A549 (cell line): Measurements from ENCODE around the gene EPB41L5. TPM values are rescaled to one million over a fixed set of nuclear protein-coding genes. Genes with fewer than 3 reads are reported as not detected.

Source experiments
- ATAC-seq, 2 experiments: fragments of 200-7000 bp in 1 of 2; fragments of >200 bp in 1 of 2; cut with Nextera tagmentation in 1 of 2; cut with Tn5 transposase in 1 of 2; 3 replicates each; pipeline versions ENCODE4 v1.8.0 to v1.9.1; 2018 to 2020; ENCODE audit warnings: mild to moderate bottlenecking in 1 of 2, moderate library complexity in 1 of 2
- CTCF ChIA-PET: fragments of 300-600 bp; sonication (Branson Sonifier 250); formaldehyde crosslinking; extraction: SDS; loops from one replicate; lab custom pipeline; 2021; ENCODE audit warnings: antibody characterized with exemption, inconsistent platforms; lab: Yijun Ruan, JAX
- POLR2A ChIA-PET: fragments of 350-600 bp; formaldehyde crosslinking; extraction: SDS; loops from one replicate; lab custom pipeline; 2021; ENCODE audit warnings: antibody characterized with exemption, inconsistent platforms; lab: Yijun Ruan, JAX
- DNase-seq, 2 experiments: peaks; one replicate each; pipeline versions ENCODE4 v3.0.0 to v3.0.0-alpha.2; 2011 to 2016; ENCODE audit warnings: low read depth in 1 of 2, low spot score in 1 of 2
- FAIRE-seq: peaks from 2 replicates; lab custom pipeline; 2011; peaks lifted over from hg19 to GRCh38; lab: Jason Lieb, UNC
- H3K27ac ChIP-seq, 2 experiments: fragments of >200 bp; sonication (Bioruptor Twin); formaldehyde crosslinking; 3 replicates each; pipeline ENCODE4 v1.5.1; 2016 to 2017
- H3K4me1 ChIP-seq: fragments of >200 bp; sonication (Bioruptor Twin); formaldehyde crosslinking; 3 replicates; pipeline ENCODE4 v1.6.1; 2016
- H3K4me2 ChIP-seq: fragments of >200 bp; sonication (Bioruptor Twin); formaldehyde crosslinking; 3 replicates; pipeline ENCODE4 v1.6.1; 2016
- H3K4me3 ChIP-seq: fragments of >200 bp; sonication (Bioruptor Twin); formaldehyde crosslinking; 3 replicates; pipeline ENCODE4 v1.5.1; 2016
- H3K9me3 ChIP-seq: fragments of >200 bp; sonication (Bioruptor Twin); formaldehyde crosslinking; 3 replicates; pipeline ENCODE4 v1.6.1; 2016
- CHD2 ChIP-seq: fragments of 150-350 bp; IDR thresholded peaks from 2 replicates; pipeline ENCODE4 v1.6.1; 2014; ENCODE audit warnings: low read length; ENCODE audit not compliant: partially characterized antibody
- CTCF ChIP-seq: fragments of >200 bp; sonication (Bioruptor Twin); formaldehyde crosslinking; IDR thresholded peaks from 3 replicates; pipeline ENCODE4 v1.5.1; 2016
- EP300 ChIP-seq, 2 experiments: fragments of >200 bp; sonication (Bioruptor Twin); formaldehyde crosslinking; IDR thresholded peaks; 2 replicates in 1 of 2; 3 replicates in 1 of 2; pipeline ENCODE4 v1.6.1; 2016 to 2017
- GATA3 ChIP-seq: IDR thresholded peaks from 2 replicates; pipeline ENCODE4 v1.6.1; 2012; ENCODE audit warnings: borderline replicate concordance
- HOXB13 ChIP-seq: fragments of 250-450 bp; sonication (Bioruptor Pico); IDR thresholded peaks from 2 replicates; pipeline ENCODE4 v1.5.0; 2020; ENCODE audit warnings: low read depth, mild to moderate bottlenecking, moderate library complexity
- JUN ChIP-seq, 2 experiments: fragments of >200 bp; sonication (Bioruptor Twin); formaldehyde crosslinking; IDR thresholded peaks; 2 replicates in 1 of 2; 3 replicates in 1 of 2; pipeline ENCODE4 v1.6.1; 2016 to 2017
- JUNB ChIP-seq: fragments of >200 bp; sonication (Bioruptor Twin); formaldehyde crosslinking; IDR thresholded peaks from 2 replicates; pipeline ENCODE4 v1.6.1; 2016
- MAX ChIP-seq: IDR thresholded peaks from 2 replicates; pipeline ENCODE4 v1.6.1; 2012
- MAZ ChIP-seq: fragments of 150-350 bp; IDR thresholded peaks from 2 replicates; pipeline ENCODE4 v1.6.1; 2014; ENCODE audit warnings: antibody characterized with exemption, low read depth, low read length, borderline replicate concordance
- NPAS2 ChIP-seq: fragments of 250-450 bp; sonication (Bioruptor Pico); IDR thresholded peaks from 2 replicates; pipeline ENCODE4 v1.8.0; 2022; ENCODE audit warnings: mild to moderate bottlenecking, moderate library complexity, borderline replicate concordance
- RARB ChIP-seq: fragments of 250-450 bp; sonication (Bioruptor Pico); IDR thresholded peaks from 2 replicates; pipeline ENCODE4 v1.8.0; 2021; ENCODE audit warnings: mild to moderate bottlenecking, moderate library complexity
- REST ChIP-seq: fragments of 200-600 bp; sonication (generic); IDR thresholded peaks from 2 replicates; pipeline ENCODE4 v1.6.1; 2016; ENCODE audit warnings: antibody characterized with exemption, mild to moderate bottlenecking, moderate library complexity
- RNF2 ChIP-seq: fragments of 200-600 bp; sonication (generic); IDR thresholded peaks from 2 replicates; pipeline ENCODE4 v1.6.1; 2016; ENCODE audit warnings: low read depth, mild to moderate bottlenecking, antibody characterized with exemption, moderate library complexity, borderline replicate concordance
- SMC3 ChIP-seq: fragments of >200 bp; sonication (Bioruptor Twin); formaldehyde crosslinking; IDR thresholded peaks from 3 replicates; pipeline ENCODE4 v1.6.1; 2018; ENCODE audit warnings: inconsistent platforms
- TP53 ChIP-seq: fragments of 250-450 bp; sonication (Bioruptor Pico); IDR thresholded peaks from 2 replicates; pipeline ENCODE4 v1.5.0; 2021; ENCODE audit warnings: mild to moderate bottlenecking, moderate library complexity
- USF2 ChIP-seq: fragments of 450-650 bp; IDR thresholded peaks from 2 replicates; pipeline ENCODE4 v1.6.1; 2014; ENCODE audit warnings: antibody characterized with exemption
- ZSCAN20 ChIP-seq: fragments of 250-450 bp; sonication (Bioruptor Pico); IDR thresholded peaks from 2 replicates; pipeline ENCODE4 v1.8.0; 2022; ENCODE audit warnings: mild to moderate bottlenecking, moderate library complexity
- WGBS: methylation state at CpG from one replicate; pipeline ENCODE4 v1.1.6; 2017; ENCODE audit errors: missing lambda C conversion rate; 5-methylcytosine and 5-hydroxymethylcytosine counted together
- polyA plus RNA-seq, 4 experiments: library from polyadenylated mRNA; depleted of rRNA in 3 of 4; stranded (reverse); fragments of >200 nt; fragmentation: RNase III in 1 of 4; extraction: RNeasy Plus Mini Kit Qiagen cat#74134 plus additional on column Dnase treatment in 1 of 4; gene quantifications; 2 replicates in 3 of 4; 3 replicates in 1 of 4; pipeline ENCODE4 v1.2.3, GENCODE V29; 2011 to 2017

The EPB41L5 gene
- polyA plus RNA-seq, 2 of the 4 experiments (the other 2 are of a cell fraction), result 5.8 to 33.0 TPM

GRCh38 chr2:120132691-120133090, 119.8 kb downstream of the EPB41L5 start:
- CTCF ChIA-PET, result interaction anchor here (0.8 to 2.1 kb wide), 4 partner anchors 14 to 54 kb away, joined by 3 to 9 read pairs (median 4); no protein-coding TSS in a partner anchor

More at GRCh38 chr2:120132691-120133090, 119.8 kb downstream of the EPB41L5 start:
- H3K4me1 ChIP-seq, result peaks cover 12% of the 10 kb centered on the region
- no peak for TF ChIP-seq GATA3
- TF ChIP-seq RARB (CRISPR knock-in tag), result no peak
- TF ChIP-seq EP300 (IDR thresholded peaks at IDR 0.05), result no peak
- TF ChIP-seq SMC3, result no peak
- TF ChIP-seq REST, result no peak
- TF ChIP-seq TP53 (CRISPR knock-in tag), result no peak
- TF ChIP-seq JUN (IDR thresholded peaks at IDR 0.05), result no peak
- TF ChIP-seq ZSCAN20 (CRISPR knock-in tag), result no peak
- no peak for TF ChIP-seq CHD2
- TF ChIP-seq JUNB, result no peak
- TF ChIP-seq RNF2, result no peak
- no peak for TF ChIP-seq NPAS2 (CRISPR knock-in tag)
- TF ChIP-seq CTCF, result no peak
- no peak for TF ChIP-seq MAZ
- TF ChIP-seq MAX, result no peak
- TF ChIP-seq USF2, result no peak
- TF ChIP-seq HOXB13 (CRISPR knock-in tag), result no peak
- TF ChIP-seq, all 56 proteins: peak for 0
- no peak for FAIRE-seq
- Histone ChIP-seq H3K4me2 (no peak overlapping the region), H3K27ac (no peak overlapping the region), H3K4me3 (no peak overlapping the region), H3K9me3 (no peaks in the 10 kb centered on the region)
- POLR2A ChIA-PET, result no interaction called here
- ATAC-seq, result no peak
- WGBS, result 93% methylated on average over 1 of the region's 1 CpG
- DNase-seq, result no peak
